SIG-M5 treated with dmso at 0.1 percent for 504 hours (cell line): Measurements from ENCODE around the gene CCDC106.
A peak's percentile ranks its signal among the peaks of the same experiment; 100 is the strongest.

Source experiments
- DNase-seq: peaks from one replicate; lab custom pipeline; 2025; ENCODE audit not compliant: unreplicated experiment; lab: John Stamatoyannopoulos, UW

The CCDC106 gene

GRCh38 chr19:55650126-55650557, 2.1 kb downstream of the CCDC106 start:
- DNase-seq, result no peak

GRCh38 chr19:55650602-55651230, 2.7 kb downstream of the CCDC106 start:
- DNase-seq, result no peak

GRCh38 chr19:55651236-55651635, 3.2 kb downstream of the CCDC106 start:
- DNase-seq, result no peak

GRCh38 chr19:55652311-55653128, 4.5 kb downstream of the CCDC106 start:
- no peak for DNase-seq

- peak; percentile 97 for DNase-seq
These were observed 5.8 kb downstream of the CCDC106 start for GRCh38 chr19:55653651-55654322.

GRCh38 chr19:55654323-55654867, 6.4 kb downstream of the CCDC106 start:
- peak; percentile 98 for DNase-seq

- DNase-seq, result peak; percentile 90
These were observed 7.0 kb downstream of the CCDC106 start, which contains the start of gene U2AF2 for GRCh38 chr19:55654868-55655647. TSS of gene U2AF2 (plus strand) at chr19:55655035. CDS start at chr19:55655105, 70 bp downstream.

- DNase-seq, result no peak
These were observed 7.6 kb downstream of the CCDC106 start for GRCh38 chr19:55655648-55656040.

- no peak for DNase-seq
These were observed 8.5 kb downstream of the CCDC106 start for GRCh38 chr19:55656552-55656951.

GRCh38 chr19:55656988-55657747, 9.2 kb downstream of the CCDC106 start:
- peak; percentile 11 for DNase-seq

- no peak for DNase-seq
These were observed 10.9 kb downstream of the CCDC106 start for GRCh38 chr19:55658846-55659459.

GRCh38 chr19:55659822-55660221, 11.8 kb downstream of the CCDC106 start:
- DNase-seq, result no peak

GRCh38 chr19:55660404-55660803, 12.4 kb downstream of the CCDC106 start:
- no peak for DNase-seq

GRCh38 chr19:55660991-55661390, 13.0 kb downstream of the CCDC106 start:
- DNase-seq, result no peak

- peak; percentile 23 for DNase-seq
These were observed 13.8 kb downstream of the CCDC106 start for GRCh38 chr19:55661826-55662225.

- no peak for DNase-seq
These were observed 16.0 kb downstream of the CCDC106 start for GRCh38 chr19:55663846-55664536.

GRCh38 chr19:55666343-55667005, 18.5 kb downstream of the CCDC106 start:
- DNase-seq, result no peak

- no peak for DNase-seq
These were observed 19.0 kb downstream of the CCDC106 start for GRCh38 chr19:55667006-55667381.
